ENCODE measurements around the gene VEGFC.

VEGFC gene

DNA sequence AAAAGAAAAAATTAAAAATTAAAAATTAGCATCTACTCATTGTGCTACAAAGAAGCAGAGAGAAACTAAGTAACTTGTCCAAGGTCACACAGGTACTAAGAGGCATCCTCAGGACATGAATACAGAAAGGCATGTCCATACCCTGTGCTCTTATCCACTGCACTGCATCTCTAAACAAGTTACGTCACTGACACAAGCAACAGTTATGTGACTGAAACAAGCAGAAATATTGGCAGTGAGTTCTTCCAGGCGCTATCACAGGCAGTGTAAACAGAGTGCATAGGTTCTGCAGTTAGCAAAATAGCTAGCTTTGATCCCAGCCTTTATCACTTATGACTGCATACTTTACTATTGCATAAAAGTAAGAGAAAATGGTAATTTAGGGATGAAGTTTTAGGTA is 7.9 kb downstream of the VEGFC start:
- DNase-seq (ENCODE audit: low spot score), result no peak
- in situ Hi-C loops (cut with MboI; ENCODE audit: low pct_unique_long_range_greater_than_20kb, low sequenced_read_pairs, unreplicated experiment), result no loop called here
- TF ChIP-seq, protein P1, sequence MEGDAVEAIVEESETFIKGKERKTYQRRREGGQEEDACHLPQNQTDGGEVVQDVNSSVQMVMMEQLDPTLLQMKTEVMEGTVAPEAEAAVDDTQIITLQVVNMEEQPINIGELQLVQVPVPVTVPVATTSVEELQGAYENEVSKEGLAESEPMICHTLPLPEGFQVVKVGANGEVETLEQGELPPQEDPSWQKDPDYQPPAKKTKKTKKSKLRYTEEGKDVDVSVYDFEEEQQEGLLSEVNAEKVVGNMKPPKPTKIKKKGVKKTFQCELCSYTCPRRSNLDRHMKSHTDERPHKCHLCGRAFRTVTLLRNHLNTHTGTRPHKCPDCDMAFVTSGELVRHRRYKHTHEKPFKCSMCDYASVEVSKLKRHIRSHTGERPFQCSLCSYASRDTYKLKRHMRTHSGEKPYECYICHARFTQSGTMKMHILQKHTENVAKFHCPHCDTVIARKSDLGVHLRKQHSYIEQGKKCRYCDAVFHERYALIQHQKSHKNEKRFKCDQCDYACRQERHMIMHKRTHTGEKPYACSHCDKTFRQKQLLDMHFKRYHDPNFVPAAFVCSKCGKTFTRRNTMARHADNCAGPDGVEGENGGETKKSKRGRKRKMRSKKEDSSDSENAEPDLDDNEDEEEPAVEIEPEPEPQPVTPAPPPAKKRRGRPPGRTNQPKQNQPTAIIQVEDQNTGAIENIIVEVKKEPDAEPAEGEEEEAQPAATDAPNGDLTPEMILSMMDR (IDR thresholded peaks at IDR 0.05; ENCODE audit: extremely low read depth, insufficient read depth, missing control alignments), result no peak

DNA sequence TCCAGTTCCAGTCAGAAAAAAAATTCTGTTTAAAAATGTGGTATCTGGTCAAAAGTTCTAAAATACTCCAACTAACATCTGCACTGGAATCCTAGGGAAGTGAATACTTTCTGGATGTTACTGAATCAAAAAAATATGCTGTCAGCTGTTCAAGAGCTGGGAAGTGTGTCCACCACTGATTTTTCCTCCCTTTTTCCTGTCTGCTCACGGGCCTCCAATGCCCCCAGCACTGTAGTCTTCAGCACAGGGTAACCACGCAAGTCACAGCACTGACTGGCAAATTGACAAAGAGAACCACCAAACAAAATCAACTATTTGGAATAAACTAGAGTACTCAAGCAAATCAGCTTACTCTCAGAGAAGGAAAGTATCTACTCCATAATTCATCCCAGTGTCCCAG is 9.9 kb downstream of the VEGFC start:
- TF ChIP-seq, protein P1 (IDR thresholded peaks at IDR 0.05; ENCODE audit: extremely low read depth, insufficient read depth, missing control alignments), result no peak
- in situ Hi-C loops (cut with MboI; ENCODE audit: low pct_unique_long_range_greater_than_20kb, low sequenced_read_pairs, unreplicated experiment), result no loop called here
- no peak for DNase-seq (ENCODE audit: low spot score)

DNA sequence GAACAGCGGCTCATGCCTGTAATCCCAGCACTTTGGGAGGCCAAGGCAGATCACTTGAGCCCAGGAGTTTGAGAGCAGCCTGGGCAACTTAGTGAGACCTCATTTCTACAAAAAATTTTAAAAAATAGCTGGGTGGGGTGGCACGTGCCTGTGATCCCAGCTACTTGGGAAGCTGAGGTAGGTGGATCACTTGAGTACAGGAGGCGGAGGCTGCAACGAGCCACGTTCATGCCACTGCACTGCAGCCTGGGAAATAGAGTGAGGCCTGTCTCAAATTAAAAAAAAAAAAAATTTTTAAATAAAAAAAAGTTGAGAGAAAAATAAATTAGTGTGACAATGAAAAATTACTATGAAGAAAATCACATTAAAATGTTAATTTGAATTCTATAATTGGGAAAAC is 10.5 kb downstream of the VEGFC start:
- in situ Hi-C loops (cut with MboI; ENCODE audit: low pct_unique_long_range_greater_than_20kb, low sequenced_read_pairs, unreplicated experiment), result no loop called here
- TF ChIP-seq, protein P1 (IDR thresholded peaks at IDR 0.05; ENCODE audit: extremely low read depth, insufficient read depth, missing control alignments), result no peak
- DNase-seq (ENCODE audit: low spot score), result no peak

DNA sequence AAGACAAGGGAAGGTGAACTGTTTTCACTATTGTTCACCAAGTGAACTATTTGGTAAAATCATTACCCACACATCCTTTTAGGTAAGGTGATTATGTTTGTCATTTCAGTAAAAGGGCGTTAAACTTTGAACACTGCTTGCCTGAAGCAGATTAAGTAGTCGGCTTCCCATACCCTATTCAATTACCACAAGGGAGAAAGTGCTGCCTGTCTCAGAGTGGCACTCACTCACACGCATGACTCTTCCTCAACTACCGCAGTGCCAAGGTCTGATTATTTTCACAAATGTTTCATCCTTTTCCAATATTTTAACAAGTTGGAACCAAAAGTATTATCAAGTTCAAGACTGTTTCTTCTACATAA is 11.0 kb downstream of the VEGFC start:
- TF ChIP-seq, protein P1 (IDR thresholded peaks at IDR 0.05; ENCODE audit: extremely low read depth, insufficient read depth, missing control alignments), result no peak
- in situ Hi-C loops (cut with MboI; ENCODE audit: low pct_unique_long_range_greater_than_20kb, low sequenced_read_pairs, unreplicated experiment), result no loop called here
- DNase-seq (ENCODE audit: low spot score), result no peak

DNA sequence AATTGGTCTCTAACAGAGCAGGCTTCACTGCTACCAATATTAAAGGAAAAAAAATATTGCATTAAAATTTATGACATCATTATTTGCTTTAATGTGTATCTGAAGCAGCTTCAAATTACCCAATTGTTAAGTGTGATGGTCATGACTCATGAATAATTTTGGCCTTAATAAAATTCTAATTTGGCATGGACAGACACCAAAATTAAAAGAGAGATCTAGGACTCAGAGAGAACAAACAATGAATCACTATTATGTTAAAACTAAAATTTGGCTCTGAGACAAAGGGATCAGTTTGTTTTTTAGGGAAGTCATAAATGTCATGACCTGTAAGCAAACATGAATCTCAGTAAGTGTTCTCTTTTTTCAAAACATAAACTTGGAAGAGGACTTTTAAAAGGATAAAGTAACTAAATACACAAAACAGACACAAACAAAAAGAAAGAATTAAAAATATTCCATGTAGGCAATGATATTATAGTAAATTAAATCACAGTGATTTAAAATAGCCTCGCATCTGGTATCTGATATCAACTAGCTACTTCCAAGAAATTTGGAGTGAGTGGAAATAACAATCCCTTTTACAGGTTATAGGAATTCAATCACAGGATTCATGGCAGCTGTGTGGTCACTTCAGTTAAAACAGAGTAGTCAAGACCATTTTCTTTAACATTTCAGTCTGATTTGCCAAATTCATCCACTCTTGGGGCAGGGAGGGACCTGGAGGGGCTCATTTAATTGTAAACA is 11.6 kb downstream of the VEGFC start:
- in situ Hi-C loops (cut with MboI; ENCODE audit: low pct_unique_long_range_greater_than_20kb, low sequenced_read_pairs, unreplicated experiment), result no loop called here
- TF ChIP-seq, protein P1 (IDR thresholded peaks at IDR 0.05; ENCODE audit: extremely low read depth, insufficient read depth, missing control alignments), result no peak
- DNase-seq (ENCODE audit: low spot score), result no peak

DNA sequence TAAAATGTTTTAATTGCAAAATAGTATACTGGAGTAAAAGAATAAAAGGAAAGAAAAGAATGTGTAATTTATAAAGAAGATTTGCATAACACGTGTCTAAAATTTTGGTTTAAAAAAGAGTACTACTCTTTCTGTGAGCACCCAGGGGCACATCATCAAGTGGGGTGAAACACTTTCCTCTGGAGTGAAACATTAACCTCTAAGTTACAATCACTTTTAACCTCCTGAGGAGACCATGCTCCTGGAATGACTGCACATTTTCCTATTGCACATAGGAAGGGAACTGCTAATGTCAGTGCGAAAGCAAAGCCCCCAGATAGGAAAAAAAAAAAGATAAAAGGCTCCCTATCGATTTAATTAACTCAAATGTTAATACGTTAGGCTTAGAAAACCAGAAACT is 13.3 kb downstream of the VEGFC start:
- in situ Hi-C loops (cut with MboI; ENCODE audit: low pct_unique_long_range_greater_than_20kb, low sequenced_read_pairs, unreplicated experiment), result no loop called here
- no peak for DNase-seq (ENCODE audit: low spot score)

More for the DNA sequence above, 13.3 kb downstream of the VEGFC start:
- TF ChIP-seq, protein P1 (IDR thresholded peaks at IDR 0.05; ENCODE audit: extremely low read depth, insufficient read depth, missing control alignments), result no peak

Measured in GM13977 (cell line).